ENCODE data around the gene DPCD.

The DPCD gene

DNA sequence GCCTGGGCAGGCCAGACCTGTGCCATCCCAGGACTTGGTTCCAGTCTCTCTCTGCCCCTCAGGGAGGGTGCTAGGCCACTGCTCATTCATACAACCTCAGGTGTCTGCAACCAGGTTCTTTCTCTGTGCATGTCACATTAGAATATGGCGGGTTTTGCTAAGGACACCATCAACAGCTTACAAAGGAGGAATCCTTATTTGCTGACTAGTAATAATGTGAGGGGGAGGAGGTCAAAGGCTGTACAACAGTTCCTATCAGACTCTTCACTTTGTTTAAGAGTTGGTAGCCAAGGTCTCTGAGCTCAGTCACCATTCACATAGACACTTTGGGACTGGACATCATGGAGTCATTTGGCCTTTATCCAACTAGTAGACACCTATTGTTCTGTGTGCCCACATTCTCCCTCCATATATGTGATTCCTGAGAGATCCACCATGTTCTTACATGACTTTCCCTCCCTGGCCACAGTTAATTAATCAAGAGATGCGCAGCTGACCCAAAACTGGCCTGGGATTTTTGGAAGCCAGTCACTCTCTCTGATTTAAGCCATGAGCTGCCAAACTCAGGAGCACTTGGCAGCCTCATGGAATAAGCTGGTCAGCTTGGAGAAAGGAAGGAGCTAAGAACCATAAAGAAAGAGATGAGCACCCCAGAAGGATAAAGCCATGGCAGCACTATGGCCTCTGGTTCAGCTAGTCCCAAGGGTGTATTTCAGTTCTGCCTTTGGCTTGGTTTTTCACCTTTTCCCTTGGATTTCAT, 51.2 kb downstream of the DPCD start:
- H3K27ac ChIP-seq (ENCODE audit: low read depth in 2 of 2, low read length in 2 of 2): no peak overlapping the region
- no peak overlapping the region for H3K9ac ChIP-seq (ENCODE audit: low read depth in 1 of 2, low read length in 2 of 2)
- no peak overlapping the region for H3K4me3 ChIP-seq (ENCODE audit: low read length in 2 of 2)
- no peaks in the 10 kb centered on the region for H3K9me3 ChIP-seq (ENCODE audit: control insufficient read depth in 2 of 2, low read length in 2 of 2)
- no peaks in the 10 kb centered on the region for H3K27me3 ChIP-seq (ENCODE audit: control insufficient read depth in 2 of 2, insufficient read depth in 2 of 2, low read length in 2 of 2)
- no peaks in the 10 kb centered on the region for H3K4me1 ChIP-seq (ENCODE audit: control insufficient read depth in 2 of 2, insufficient read depth in 2 of 2, low read length in 2 of 2)
- peaks cover 7 to 23% of the 10 kb centered on the region in 2 donors for H3K36me3 ChIP-seq (ENCODE audit: control insufficient read depth in 2 of 2, insufficient read depth in 2 of 2, low read length in 2 of 2)

DNA sequence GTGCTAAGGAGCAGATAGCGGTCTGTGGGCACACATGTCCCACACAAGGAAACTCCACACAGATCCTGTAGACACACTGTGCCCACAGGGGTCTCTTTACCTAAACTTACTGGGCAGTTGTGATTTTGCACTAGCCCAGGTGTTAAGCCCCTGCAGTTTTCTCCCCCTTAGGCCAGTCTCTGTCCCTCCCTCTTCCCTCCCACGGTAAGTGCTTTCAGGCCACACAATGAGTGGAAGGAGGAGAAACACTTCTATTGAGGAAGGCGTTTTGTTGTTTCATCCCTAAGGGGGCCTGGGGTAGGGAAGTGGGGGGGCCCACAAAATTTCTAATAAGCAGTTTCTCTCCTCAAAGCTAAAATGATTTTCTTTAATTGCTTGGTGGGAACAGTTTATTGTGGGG, 55.4 kb downstream of the DPCD start:
- H3K4me3 ChIP-seq (ENCODE audit: low read length in 2 of 2): no peak overlapping the region
- H3K27ac ChIP-seq (ENCODE audit: low read depth in 2 of 2, low read length in 2 of 2): no peak overlapping the region
- H3K27me3 ChIP-seq (ENCODE audit: control insufficient read depth in 2 of 2, insufficient read depth in 2 of 2, low read length in 2 of 2): no peaks in the 10 kb centered on the region
- H3K36me3 ChIP-seq (ENCODE audit: control insufficient read depth in 2 of 2, insufficient read depth in 2 of 2, low read length in 2 of 2): peaks cover 11 to 17% of the 10 kb centered on the region in 2 donors
- H3K9ac ChIP-seq (ENCODE audit: low read depth in 1 of 2, low read length in 2 of 2): no peak overlapping the region
- H3K9me3 ChIP-seq (ENCODE audit: control insufficient read depth in 2 of 2, low read length in 2 of 2): no peaks in the 10 kb centered on the region
- H3K4me1 ChIP-seq (ENCODE audit: control insufficient read depth in 2 of 2, insufficient read depth in 2 of 2, low read length in 2 of 2): no peaks in the 10 kb centered on the region

DNA sequence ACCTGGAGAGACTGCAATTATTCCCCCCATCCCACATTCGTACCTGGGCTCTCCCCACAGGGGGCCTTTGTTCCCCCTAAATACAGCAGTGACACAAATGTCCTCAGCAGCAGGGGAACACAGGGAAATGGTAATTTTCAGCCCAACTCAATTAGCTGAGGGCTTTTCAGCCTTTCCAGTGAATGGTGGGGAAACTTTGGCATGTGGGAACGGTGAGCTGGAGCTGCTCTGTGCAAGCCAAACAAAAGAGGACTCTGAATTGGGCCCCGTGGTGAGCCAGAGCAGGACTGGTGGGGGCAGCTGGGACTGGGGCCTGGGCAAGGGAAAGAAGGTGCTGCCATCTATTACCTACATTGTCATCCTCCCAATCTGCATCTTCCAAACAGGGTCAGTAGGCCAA, 55.9 kb downstream of the DPCD start:
- Histone ChIP-seq H3K4me1 (ENCODE audit: control insufficient read depth in 2 of 2, insufficient read depth in 2 of 2, low read length in 2 of 2) (no peaks in the 10 kb centered on the region), H3K9me3 (ENCODE audit: control insufficient read depth in 2 of 2, low read length in 2 of 2) (no peaks in the 10 kb centered on the region), H3K36me3 (ENCODE audit: control insufficient read depth in 2 of 2, insufficient read depth in 2 of 2, low read length in 2 of 2) (peaks cover 8 to 14% of the 10 kb centered on the region in 2 donors), H3K27ac (ENCODE audit: low read depth in 2 of 2, low read length in 2 of 2) (no peak overlapping the region), H3K27me3 (ENCODE audit: control insufficient read depth in 2 of 2, insufficient read depth in 2 of 2, low read length in 2 of 2) (no peaks in the 10 kb centered on the region), H3K4me3 (ENCODE audit: low read length in 2 of 2) (no peak overlapping the region), H3K9ac (ENCODE audit: low read depth in 1 of 2, low read length in 2 of 2) (no peak overlapping the region)

DNA sequence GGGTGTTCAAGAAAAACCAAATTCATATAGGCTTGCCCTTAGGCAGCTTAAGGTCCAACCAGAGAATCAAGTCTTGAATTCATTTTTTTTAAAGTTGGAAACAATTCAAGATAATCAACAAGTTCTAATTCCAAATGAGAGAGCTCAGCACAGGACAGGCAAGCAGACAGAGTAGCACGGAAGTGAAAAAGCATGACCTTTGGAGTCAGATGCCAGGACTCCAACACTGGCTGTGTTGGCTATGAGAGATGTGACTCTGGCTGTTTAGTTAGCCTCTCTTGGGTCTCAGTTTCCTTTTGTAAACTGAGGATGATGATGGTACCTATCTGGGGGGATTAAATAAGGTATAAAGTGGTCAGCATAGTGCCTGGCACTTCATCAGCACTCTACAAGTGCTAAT, 57.5 kb downstream of the DPCD start:
- Histone ChIP-seq H3K9ac (ENCODE audit: low read depth in 1 of 2, low read length in 2 of 2) (no peak overlapping the region), H3K4me3 (ENCODE audit: low read length in 2 of 2) (no peak overlapping the region), H3K36me3 (ENCODE audit: control insufficient read depth in 2 of 2, insufficient read depth in 2 of 2, low read length in 2 of 2) (peaks cover 10 to 14% of the 10 kb centered on the region in 2 donors), H3K27me3 (ENCODE audit: control insufficient read depth in 2 of 2, insufficient read depth in 2 of 2, low read length in 2 of 2) (no peaks in the 10 kb centered on the region), H3K4me1 (ENCODE audit: control insufficient read depth in 2 of 2, insufficient read depth in 2 of 2, low read length in 2 of 2) (no peaks in the 10 kb centered on the region), H3K27ac (ENCODE audit: low read depth in 2 of 2, low read length in 2 of 2) (no peak overlapping the region), H3K9me3 (ENCODE audit: control insufficient read depth in 2 of 2, low read length in 2 of 2) (no peaks in the 10 kb centered on the region)

DNA sequence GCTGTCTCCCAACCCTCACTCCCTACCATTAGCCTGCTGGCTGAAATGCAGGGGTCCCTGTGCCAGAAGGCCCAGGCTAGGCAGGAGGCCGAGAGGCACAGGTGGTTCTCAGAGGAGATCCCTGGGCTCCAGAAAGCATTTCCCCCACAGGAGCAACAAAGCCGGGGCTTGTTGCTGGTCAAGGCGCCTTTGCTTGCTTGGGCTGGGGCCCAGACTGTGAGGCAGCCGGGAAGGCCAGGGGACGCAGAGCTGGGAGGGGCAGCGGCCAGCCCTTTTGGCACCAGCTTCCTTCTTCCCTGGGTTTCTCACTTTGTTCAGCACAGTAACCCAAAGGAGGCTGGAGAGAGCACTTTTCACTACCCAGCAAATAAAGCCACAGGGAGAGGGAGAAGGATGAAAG, 58.2 kb downstream of the DPCD start:
- Histone ChIP-seq H3K4me1 (ENCODE audit: control insufficient read depth in 2 of 2, insufficient read depth in 2 of 2, low read length in 2 of 2) (no peaks in the 10 kb centered on the region), H3K36me3 (ENCODE audit: control insufficient read depth in 2 of 2, insufficient read depth in 2 of 2, low read length in 2 of 2) (peaks cover 10 to 18% of the 10 kb centered on the region in 2 donors), H3K27me3 (ENCODE audit: control insufficient read depth in 2 of 2, insufficient read depth in 2 of 2, low read length in 2 of 2) (no peaks in the 10 kb centered on the region), H3K27ac (ENCODE audit: low read depth in 2 of 2, low read length in 2 of 2) (no peak overlapping the region), H3K9me3 (ENCODE audit: control insufficient read depth in 2 of 2, low read length in 2 of 2) (no peaks in the 10 kb centered on the region), H3K4me3 (ENCODE audit: low read length in 2 of 2) (no peak overlapping the region), H3K9ac (ENCODE audit: low read depth in 1 of 2, low read length in 2 of 2) (no peak overlapping the region)

DNA sequence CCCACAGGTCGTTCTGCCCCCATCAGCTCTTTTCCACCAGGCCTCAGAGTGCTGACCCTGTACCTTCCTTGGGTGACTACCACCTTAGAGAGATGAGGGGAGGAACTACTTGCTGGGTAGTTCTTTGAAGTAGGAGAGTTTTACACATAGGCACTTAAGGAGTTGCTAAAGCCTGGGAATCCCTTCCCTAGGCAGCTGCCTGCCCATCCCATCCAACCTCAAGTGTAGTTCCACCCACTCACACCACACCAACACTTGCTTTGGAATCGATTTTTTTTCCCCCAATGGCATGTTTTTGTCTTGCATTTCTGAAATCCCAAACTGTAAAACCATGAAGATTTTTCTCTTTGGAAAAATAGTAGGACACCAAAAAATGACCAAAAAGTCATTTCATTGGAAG, 59.1 kb downstream of the DPCD start:
- Histone ChIP-seq H3K36me3 (ENCODE audit: control insufficient read depth in 2 of 2, insufficient read depth in 2 of 2, low read length in 2 of 2) (peaks cover 14 to 18% of the 10 kb centered on the region in 2 donors), H3K9ac (ENCODE audit: low read depth in 1 of 2, low read length in 2 of 2) (no peak overlapping the region), H3K9me3 (ENCODE audit: control insufficient read depth in 2 of 2, low read length in 2 of 2) (no peaks in the 10 kb centered on the region), H3K27me3 (ENCODE audit: control insufficient read depth in 2 of 2, insufficient read depth in 2 of 2, low read length in 2 of 2) (no peaks in the 10 kb centered on the region), H3K4me3 (ENCODE audit: low read length in 2 of 2) (no peak overlapping the region), H3K27ac (ENCODE audit: low read depth in 2 of 2, low read length in 2 of 2) (no peak overlapping the region), H3K4me1 (ENCODE audit: control insufficient read depth in 2 of 2, insufficient read depth in 2 of 2, low read length in 2 of 2) (no peaks in the 10 kb centered on the region)

DNA sequence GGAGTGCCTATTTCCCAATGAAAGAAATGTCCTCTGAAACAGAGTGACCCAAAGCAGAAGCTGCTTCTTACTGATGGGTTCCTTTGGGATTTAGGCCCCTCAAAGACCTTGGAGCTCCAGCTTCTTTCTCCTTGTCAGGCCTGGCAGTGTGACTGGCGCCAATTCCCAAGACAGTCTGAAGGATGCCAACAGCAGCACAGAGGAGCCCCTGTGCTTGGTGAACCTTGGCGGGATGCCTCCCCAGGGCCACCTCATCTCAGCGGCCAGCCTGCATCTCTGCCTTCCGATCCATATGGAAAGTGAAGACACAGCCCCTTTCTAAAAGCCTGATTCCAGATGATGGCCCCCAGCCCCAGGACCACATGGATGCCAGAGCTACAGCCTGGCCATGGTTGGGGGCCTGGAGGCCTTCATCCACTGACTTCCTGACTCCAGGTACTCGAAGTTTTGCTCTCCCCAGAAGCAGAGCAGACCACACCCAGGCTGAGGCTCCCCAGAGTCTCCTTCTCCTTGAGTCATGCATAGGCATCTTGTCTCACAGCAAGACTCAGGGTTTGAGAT, 61.5 kb downstream of the DPCD start:
- Histone ChIP-seq H3K9ac (ENCODE audit: low read depth in 1 of 2, low read length in 2 of 2) (no peak overlapping the region), H3K27ac (ENCODE audit: low read depth in 2 of 2, low read length in 2 of 2) (no peak overlapping the region), H3K36me3 (ENCODE audit: control insufficient read depth in 2 of 2, insufficient read depth in 2 of 2, low read length in 2 of 2) (peaks cover 13 to 18% of the 10 kb centered on the region in 2 donors)

DNA sequence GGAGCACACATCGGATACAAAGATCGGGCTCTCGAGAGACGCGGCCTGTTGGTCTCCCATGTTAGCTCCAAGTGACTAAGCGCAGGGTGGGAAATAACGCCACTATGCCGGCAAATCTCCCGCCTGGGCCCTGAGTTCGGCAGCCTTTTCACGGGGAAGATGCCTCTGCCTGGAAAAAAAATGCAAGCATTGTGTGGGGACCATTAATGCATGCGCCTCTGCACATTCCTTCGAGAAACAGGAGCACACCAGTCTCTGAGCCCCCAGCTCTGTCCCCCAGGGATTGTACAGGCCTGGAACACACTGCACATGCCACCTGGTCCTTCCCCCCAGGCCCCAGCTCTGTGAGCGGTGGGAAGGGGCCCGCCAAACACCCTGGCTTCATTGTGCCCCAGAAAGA, 62.7 kb downstream of the DPCD start:
- Histone ChIP-seq H3K4me1 (ENCODE audit: control insufficient read depth in 2 of 2, insufficient read depth in 2 of 2, low read length in 2 of 2) (no peaks in the 10 kb centered on the region), H3K9ac (ENCODE audit: low read depth in 1 of 2, low read length in 2 of 2) (no peak overlapping the region), H3K9me3 (ENCODE audit: control insufficient read depth in 2 of 2, low read length in 2 of 2) (no peaks in the 10 kb centered on the region), H3K36me3 (ENCODE audit: control insufficient read depth in 2 of 2, insufficient read depth in 2 of 2, low read length in 2 of 2) (peaks cover 14 to 24% of the 10 kb centered on the region in 2 donors), H3K27ac (ENCODE audit: low read depth in 2 of 2, low read length in 2 of 2) (no peak overlapping the region), H3K27me3 (ENCODE audit: control insufficient read depth in 2 of 2, insufficient read depth in 2 of 2, low read length in 2 of 2) (no peaks in the 10 kb centered on the region), H3K4me3 (ENCODE audit: low read length in 2 of 2) (no peak overlapping the region)

More for the DNA sequence above, 61.5 kb downstream of the DPCD start:
- Histone ChIP-seq H3K4me3 (ENCODE audit: low read length in 2 of 2) (no peak overlapping the region), H3K27me3 (ENCODE audit: control insufficient read depth in 2 of 2, insufficient read depth in 2 of 2, low read length in 2 of 2) (no peaks in the 10 kb centered on the region), H3K4me1 (ENCODE audit: control insufficient read depth in 2 of 2, insufficient read depth in 2 of 2, low read length in 2 of 2) (no peaks in the 10 kb centered on the region), H3K9me3 (ENCODE audit: control insufficient read depth in 2 of 2, low read length in 2 of 2) (no peaks in the 10 kb centered on the region)

DNA sequence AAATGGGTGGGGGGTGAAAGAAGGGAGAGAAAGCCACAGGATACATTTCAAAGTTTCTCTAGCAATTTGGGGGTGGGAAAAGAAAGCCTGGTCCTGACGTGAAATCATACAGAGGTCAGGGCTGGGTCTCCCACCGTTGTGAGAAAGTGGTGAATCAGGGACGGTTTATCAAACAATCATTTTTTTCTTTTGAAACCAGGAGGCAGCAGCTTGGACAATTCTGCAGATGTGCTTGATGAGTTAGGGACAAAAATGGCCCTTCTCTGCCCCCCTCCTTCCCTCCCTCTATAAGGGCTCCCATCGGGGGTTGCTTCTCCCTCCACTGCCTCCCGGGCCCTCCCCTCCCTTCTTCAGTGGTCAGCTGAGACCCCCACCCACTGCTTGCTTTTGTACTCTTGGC, 63.2 kb downstream of the DPCD start:
- Histone ChIP-seq H3K9me3 (ENCODE audit: control insufficient read depth in 2 of 2, low read length in 2 of 2) (no peaks in the 10 kb centered on the region), H3K27ac (ENCODE audit: low read depth in 2 of 2, low read length in 2 of 2) (no peak overlapping the region), H3K4me3 (ENCODE audit: low read length in 2 of 2) (no peak overlapping the region), H3K4me1 (ENCODE audit: control insufficient read depth in 2 of 2, insufficient read depth in 2 of 2, low read length in 2 of 2) (no peaks in the 10 kb centered on the region), H3K27me3 (ENCODE audit: control insufficient read depth in 2 of 2, insufficient read depth in 2 of 2, low read length in 2 of 2) (no peaks in the 10 kb centered on the region), H3K9ac (ENCODE audit: low read depth in 1 of 2, low read length in 2 of 2) (no peak overlapping the region), H3K36me3 (ENCODE audit: control insufficient read depth in 2 of 2, insufficient read depth in 2 of 2, low read length in 2 of 2) (peaks cover 19 to 29% of the 10 kb centered on the region in 2 donors)

DNA sequence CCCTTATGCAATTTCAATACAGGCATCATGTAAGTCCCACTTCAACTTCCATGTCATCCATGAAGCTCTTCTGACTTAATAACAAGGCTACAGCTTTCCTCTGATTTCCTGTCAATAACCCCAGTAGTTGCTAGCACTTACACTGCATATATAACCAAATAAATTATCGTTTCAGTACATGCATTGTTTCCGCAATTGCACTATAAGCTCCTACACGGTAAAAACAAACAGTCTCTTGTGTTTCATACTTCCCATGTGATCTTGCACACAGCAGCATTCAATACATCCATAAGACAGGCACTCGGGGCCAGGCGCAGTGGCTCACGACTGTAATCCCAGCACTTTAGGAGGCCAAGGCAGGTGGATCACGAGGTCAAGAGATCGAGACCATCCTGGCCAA, 65.4 kb downstream of the DPCD start:
- Histone ChIP-seq H3K27me3 (ENCODE audit: control insufficient read depth in 2 of 2, insufficient read depth in 2 of 2, low read length in 2 of 2) (no peaks in the 10 kb centered on the region), H3K9me3 (ENCODE audit: control insufficient read depth in 2 of 2, low read length in 2 of 2) (no peaks in the 10 kb centered on the region), H3K27ac (ENCODE audit: low read depth in 2 of 2, low read length in 2 of 2) (no peak overlapping the region), H3K36me3 (ENCODE audit: control insufficient read depth in 2 of 2, insufficient read depth in 2 of 2, low read length in 2 of 2) (peaks cover 22 to 39% of the 10 kb centered on the region in 2 donors), H3K9ac (ENCODE audit: low read depth in 1 of 2, low read length in 2 of 2) (no peak overlapping the region), H3K4me1 (ENCODE audit: control insufficient read depth in 2 of 2, insufficient read depth in 2 of 2, low read length in 2 of 2) (no peaks in the 10 kb centered on the region), H3K4me3 (ENCODE audit: low read length in 2 of 2) (no peak overlapping the region)

Data from mucosa of rectum (tissue), 2 donors.